ENCODE data around the gene CDC25B.
A peak's percentile ranks its signal among the peaks of the same experiment; 100 is the strongest.
"Not testable (repeated sequence)": the region's sequence is repeated elsewhere in the genome, so short reads cannot be mapped to it uniquely, and the experiment has no call there.

The CDC25B gene

DNA sequence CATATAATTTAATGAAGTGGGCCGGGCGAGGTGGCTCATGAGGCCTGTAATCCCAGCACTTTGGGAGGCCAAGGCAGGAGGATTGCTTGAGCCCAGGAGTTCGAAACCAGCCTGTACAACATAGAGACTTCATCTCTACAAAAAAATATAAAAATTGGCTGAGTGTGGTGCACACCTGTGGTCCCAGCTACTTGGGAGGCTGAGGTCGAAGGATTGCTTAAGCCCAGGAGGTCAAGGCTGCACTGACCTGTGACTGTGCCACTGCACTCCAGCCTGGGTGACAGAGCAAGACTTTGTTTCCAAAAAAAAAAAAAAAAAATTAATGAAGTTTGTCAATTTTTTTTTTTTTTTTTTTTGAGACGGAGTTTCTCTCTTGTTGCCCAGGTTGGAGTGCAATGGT lies 33.8 kb downstream of the CDC25B start:
- not testable (repeated sequence) for DNase-seq (ENCODE audit: low read depth)

- no peak for DNase-seq (ENCODE audit: low read depth)
These were observed 40.0 kb downstream of the CDC25B start for GRCh38 chr20:3836132-3836531.

DNA sequence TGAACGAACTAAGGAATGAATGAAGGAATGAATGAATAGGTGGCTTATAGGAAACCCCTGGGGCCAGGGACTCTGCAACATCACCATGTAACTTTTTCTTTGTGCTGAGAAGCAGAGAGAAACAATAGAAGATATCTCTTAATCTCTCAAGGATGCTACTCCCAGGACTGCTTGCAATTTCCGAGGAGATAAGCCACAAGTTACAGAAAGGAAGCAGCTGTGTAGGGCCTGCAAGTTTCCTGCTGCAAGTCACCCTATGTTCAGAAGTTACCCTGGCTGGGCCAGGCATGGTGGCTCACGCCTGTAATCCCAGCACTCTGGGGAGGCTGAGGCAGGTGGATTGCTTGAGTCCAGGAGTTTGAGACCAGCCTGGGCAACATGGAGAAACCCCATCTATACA lies 43.2 kb downstream of the CDC25B start:
- no peak for DNase-seq (ENCODE audit: low read depth)

DNA sequence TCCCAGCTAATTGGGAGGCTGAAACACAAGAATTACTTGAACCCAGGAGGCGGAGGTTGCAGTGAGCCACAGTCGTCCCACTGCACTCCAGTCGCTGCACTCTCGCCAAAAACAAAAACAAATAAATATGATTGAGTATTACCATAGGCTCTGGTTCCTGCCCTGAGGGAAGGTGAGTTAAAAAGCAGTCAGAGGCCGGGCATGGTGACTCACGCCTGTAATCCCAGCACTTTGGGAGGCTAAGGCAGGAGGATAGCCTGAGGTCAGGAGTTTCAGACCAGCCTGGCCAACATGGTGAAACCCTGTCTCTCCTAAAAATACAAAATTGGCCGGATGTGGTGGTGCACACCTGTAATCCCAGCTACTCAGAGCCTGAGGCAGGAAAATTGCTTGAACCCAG lies 44.1 kb downstream of the CDC25B start:
- DNase-seq (ENCODE audit: low read depth): not testable (repeated sequence)

DNA sequence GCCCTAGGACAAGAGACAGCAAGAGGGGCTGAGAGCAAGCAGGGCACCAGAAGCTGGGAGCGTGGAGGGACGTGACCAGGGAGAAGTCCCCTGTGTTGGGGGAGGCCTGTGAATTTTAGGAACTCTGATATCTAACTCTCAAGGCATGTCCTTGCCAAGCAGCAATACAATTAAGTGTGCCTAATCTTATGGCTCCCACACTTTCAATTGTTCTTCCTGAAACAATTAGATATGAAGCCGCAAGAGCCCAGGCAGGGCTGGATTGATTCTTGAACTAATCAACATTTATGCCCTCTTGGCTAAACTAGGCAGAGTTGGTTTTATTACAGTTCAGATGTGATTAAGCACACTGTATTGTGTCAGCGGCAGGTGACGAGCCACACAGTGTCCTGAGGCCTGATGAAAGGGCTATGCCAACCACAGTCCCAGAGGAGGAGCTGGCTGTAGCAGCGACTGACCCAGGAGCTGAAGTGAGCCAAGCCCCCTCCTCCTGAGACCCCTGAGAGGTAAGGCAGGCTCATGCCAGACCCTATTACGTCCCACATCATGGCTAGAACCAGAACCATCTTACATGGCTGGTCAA lies 46.3 kb downstream of the CDC25B start:
- DNase-seq (ENCODE audit: low read depth): no peak

DNA sequence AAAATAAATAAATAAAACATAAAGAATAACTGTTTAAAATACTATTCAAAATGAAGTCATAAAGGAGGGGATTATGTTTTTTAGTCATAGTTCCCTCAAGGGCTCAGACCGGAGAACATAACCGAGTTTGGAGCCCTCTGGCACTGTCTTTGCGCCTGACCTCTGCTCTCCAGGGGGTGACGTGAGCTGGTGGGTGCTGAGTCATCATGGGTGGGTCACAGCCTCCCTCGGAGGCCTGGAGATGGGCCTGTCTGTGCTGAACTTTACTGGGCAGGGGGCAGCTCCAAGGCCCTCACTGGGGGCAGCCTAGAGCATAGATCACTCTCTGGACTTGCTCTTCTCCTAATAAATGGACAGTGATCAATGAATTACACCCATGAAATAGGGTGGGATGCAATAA lies 47.4 kb downstream of the CDC25B start:
- no peak for DNase-seq (ENCODE audit: low read depth)

DNA sequence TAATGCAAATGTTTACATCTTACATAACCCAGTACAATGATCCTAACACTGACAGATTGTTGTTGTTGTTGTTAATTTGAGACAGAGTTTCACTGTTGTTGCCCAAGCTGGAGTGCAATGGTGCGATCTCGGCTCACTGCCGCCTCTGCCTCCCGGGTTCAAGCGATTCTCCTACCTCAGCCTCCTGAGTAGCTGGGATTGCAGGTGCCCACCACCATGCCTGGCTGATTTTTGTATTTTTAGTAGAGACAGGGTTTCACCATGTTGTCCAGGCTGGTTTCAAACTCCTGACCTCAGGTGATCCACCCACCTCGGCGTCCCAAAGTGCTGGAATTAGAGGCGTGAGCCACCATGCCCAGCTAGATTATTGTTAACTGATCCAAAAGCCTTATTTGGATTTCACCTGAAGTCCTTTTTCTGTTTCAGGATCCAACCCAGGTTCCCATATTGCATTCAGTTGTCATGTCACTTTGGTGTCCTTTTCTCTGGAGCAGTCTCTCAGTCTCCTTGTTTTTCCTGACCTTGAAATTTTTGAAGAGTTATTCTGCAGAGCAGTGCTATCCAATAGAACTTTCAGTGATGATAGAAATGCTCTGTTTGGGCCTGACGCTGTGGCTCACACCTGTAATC lies 48.0 kb downstream of the CDC25B start:
- not testable (repeated sequence) for DNase-seq (ENCODE audit: low read depth)

- DNase-seq (ENCODE audit: low read depth): no peak
These were observed 50.2 kb downstream of the CDC25B start for GRCh38 chr20:3846378-3846739.

DNA sequence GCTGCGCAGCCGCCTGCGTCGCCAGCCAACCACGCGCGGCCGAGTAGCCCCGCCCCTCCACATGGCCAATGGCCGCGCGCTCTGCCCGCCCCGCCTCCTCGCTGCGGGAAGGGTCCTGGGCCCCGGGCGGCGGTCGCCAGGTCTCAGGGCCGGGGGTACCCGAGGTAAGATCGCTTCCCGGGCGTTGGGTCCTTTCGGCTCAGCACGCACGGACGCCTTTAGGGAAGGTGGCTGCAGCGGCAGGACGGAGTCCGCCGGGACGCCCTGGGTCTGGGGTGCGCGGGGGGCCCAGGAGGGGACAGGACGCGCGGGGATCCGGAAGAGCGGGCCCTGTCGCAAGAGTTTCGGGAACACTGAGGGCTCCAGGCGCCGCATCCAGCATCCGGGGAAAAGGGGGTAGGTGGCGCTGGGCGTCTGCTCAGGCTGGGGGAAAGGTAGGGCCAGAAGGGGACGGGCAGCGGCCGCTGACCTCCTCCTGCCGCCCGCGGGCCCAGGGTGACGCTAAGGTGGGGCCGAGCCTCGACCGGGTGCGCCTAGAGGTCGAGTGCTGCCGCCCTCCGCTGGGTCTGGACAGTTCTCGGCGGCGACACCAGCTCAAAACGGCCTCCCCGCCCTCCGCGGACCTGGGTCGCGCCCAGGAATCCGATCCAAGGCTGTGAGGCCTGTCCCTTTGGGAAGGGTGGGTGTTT lies 50.8 kb downstream of the CDC25B start, which contains the start of gene MAVS:
Gene MAVS, plus strand, starts transcription at position 95 of the 689 bp plus-strand sequence. CDS start 7,791 bp downstream, outside the sequence.
- peak; percentile 13 for DNase-seq (ENCODE audit: low read depth)

DNA sequence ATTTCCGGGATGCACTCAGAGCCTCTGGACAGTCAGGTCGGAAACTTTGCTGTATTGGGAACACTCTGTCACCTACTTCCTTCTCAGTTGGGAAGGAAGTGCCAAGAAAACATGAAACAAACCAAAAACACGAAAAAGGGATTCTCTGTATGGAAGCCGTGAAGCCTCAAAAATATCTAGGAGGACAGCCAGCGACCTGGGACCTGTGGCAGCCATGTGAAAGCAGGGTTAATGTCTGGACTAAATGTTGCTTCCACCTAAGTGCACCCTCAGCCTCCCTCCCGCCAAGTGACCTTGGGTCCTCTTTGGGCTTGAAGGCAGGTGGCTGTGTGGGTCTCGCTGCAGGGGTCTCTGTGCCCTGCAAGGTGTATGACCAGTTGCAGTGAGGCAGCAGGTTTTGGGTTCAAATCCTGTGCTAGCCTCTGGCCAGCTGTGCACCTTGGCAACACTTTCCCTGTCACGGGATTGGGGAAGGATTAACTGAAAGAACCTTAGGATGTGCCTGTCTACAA lies 51.4 kb downstream of the CDC25B start:
- DNase-seq (ENCODE audit: low read depth): peak; percentile 16

GRCh38 chr20:3848565-3848964 lies 52.5 kb downstream of the CDC25B start:
- no peak for DNase-seq (ENCODE audit: low read depth)

DNA sequence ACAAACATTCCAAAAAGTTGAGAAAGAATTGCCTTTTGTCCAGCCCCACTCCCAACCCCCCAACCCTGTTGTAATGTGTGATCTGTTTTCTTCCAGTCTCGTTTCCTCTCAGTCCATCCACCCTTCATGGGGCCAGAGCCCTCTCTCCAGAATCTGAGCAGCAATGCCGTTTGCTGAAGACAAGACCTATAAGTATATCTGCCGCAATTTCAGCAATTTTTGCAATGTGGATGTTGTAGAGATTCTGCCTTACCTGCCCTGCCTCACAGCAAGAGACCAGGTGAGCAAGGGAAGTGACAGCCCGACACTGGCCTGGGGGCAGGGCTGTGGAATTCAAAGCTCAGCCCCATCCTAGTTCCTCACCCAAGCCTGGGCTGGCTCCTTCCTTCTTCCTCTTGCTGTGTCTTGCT lies 58.4 kb downstream of the CDC25B start:
- DNase-seq (ENCODE audit: low read depth): no peak
